ENCODE measurements around the gene SPP2. TPM values are rescaled to one million over a fixed set of nuclear protein-coding genes. Genes with fewer than 3 reads are reported as not detected.

SPP2 gene
- total and polyA plus RNA-seq, 3 donors from 2014 or later: not detected

DNA sequence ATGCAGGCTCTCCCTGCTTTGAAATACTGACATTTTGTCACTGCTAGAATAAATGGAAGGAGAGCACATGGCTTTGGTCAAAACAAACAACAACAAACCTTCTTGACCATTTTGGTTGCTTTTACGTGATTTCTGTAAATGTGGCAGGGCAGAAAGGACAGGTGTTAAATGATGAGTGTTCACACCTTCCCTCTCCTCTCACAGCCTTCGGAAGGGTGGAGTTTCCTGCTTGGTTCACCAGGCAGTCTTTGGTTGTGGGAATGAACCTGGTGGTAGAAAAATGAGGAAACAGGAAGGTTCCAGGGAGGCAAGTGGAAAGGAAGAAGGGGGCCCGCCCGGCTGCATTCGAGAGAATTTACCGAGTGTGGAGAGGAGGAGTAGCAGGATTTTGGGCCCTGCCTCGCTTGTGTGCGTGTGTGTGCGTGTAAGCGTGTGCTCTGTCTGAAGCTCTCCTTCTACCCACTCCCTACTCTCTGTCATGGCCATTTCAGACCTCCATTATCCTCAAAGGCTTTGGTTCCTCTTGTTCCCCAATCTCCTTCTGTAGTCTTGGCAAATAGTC lies 23.7 kb upstream of the SPP2 start:
- Histone ChIP-seq H3K27ac (no peak overlapping the region), H3K9me3 (no peaks in the 10 kb centered on the region), H3K27me3 (no peaks in the 10 kb centered on the region), H3K4me3 (no peak overlapping the region), H3K36me3 (ENCODE audit: low read depth, missing control alignments) (no peaks in the 10 kb centered on the region), H3K4me1 (peaks cover 3% of the 10 kb centered on the region)
- WGBS, 2 donors: 77 to 78% methylated on average over 10 of the region's 10 CpGs
- no peak for TF ChIP-seq POLR2A (IDR thresholded peaks at IDR 0.05)
- TF ChIP-seq, protein P1, sequence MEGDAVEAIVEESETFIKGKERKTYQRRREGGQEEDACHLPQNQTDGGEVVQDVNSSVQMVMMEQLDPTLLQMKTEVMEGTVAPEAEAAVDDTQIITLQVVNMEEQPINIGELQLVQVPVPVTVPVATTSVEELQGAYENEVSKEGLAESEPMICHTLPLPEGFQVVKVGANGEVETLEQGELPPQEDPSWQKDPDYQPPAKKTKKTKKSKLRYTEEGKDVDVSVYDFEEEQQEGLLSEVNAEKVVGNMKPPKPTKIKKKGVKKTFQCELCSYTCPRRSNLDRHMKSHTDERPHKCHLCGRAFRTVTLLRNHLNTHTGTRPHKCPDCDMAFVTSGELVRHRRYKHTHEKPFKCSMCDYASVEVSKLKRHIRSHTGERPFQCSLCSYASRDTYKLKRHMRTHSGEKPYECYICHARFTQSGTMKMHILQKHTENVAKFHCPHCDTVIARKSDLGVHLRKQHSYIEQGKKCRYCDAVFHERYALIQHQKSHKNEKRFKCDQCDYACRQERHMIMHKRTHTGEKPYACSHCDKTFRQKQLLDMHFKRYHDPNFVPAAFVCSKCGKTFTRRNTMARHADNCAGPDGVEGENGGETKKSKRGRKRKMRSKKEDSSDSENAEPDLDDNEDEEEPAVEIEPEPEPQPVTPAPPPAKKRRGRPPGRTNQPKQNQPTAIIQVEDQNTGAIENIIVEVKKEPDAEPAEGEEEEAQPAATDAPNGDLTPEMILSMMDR (IDR thresholded peaks at IDR 0.05): no peak
- intact Hi-C loops (cut with DNase I; ENCODE audit: low total_unique reads): no loop called here
- DNase-seq: no peak

DNA sequence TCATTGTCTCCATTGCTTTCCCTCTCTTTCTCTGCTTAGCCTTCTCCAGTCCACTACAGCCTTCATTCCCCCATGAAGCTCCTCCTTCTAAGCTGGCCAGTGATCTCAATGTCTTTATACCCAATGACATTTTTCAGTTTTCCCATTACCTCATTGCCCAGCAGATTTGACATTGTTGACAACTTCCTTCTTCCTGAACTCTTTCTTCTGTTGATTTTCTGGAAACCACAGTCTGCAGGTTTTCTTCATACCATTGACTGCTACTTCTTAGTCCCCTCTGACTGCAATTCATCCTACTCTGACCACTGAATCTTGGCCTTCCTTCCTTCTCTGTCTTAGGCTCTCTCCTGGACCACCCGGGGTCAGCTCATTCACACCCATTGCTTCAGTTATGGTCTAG lies 22.9 kb upstream of the SPP2 start:
- H3K9me3 ChIP-seq: no peaks in the 10 kb centered on the region
- no peak for TF ChIP-seq POLR2A (IDR thresholded peaks at IDR 0.05)
- TF ChIP-seq, protein P1 (IDR thresholded peaks at IDR 0.05): no peak
- H3K4me1 ChIP-seq: peaks cover 3% of the 10 kb centered on the region
- no peak overlapping the region for H3K4me3 ChIP-seq
- DNase-seq: no peak
- no peaks in the 10 kb centered on the region for H3K27me3 ChIP-seq
- H3K27ac ChIP-seq: no peak overlapping the region
- WGBS, 2 donors: 90 to 91% methylated on average over 1 of the region's 1 CpG
- intact Hi-C loops (cut with DNase I; ENCODE audit: low total_unique reads): no loop called here
- H3K36me3 ChIP-seq (ENCODE audit: low read depth, missing control alignments): no peaks in the 10 kb centered on the region

DNA sequence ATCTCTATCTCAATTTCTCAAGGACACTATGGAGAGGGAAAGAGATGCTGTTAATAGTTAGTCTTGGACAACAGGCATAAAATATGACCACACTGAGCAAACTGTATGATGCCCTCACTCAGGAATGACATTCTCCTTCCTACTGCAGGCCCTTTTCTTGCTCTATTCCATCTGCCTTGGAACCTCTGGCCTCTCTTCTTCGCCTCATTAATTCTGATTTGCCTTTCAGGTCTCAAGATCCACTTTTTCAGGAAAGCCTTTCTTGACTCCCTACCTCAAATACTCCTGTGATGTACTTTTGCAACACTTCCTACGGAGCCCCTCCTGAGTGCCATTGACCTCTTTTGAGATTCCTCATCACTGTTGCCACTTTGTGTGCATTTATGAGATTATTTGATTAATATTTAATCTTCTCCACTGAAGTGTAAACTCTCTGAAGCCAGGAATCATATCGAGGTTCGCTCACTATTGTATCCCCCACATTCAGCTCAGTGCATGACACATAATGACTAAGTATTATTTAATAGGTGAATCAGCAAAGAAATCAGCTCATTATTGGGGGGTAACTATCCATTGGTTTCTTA lies 21.3 kb upstream of the SPP2 start:
- TF ChIP-seq, protein P1 (IDR thresholded peaks at IDR 0.05): no peak
- no peak for TF ChIP-seq POLR2A (IDR thresholded peaks at IDR 0.05)
- no peaks in the 10 kb centered on the region for H3K27me3 ChIP-seq
- H3K36me3 ChIP-seq (ENCODE audit: low read depth, missing control alignments): no peaks in the 10 kb centered on the region
- H3K4me1 ChIP-seq: peaks cover 3% of the 10 kb centered on the region
- no peaks in the 10 kb centered on the region for H3K9me3 ChIP-seq
- DNase-seq: no peak
- no peak overlapping the region for H3K4me3 ChIP-seq
- H3K27ac ChIP-seq: no peak overlapping the region
- WGBS, 2 donors: 92 to 93% methylated on average over 4 of the region's 4 CpGs
- intact Hi-C loops (cut with DNase I; ENCODE audit: low total_unique reads): no loop called here

DNA sequence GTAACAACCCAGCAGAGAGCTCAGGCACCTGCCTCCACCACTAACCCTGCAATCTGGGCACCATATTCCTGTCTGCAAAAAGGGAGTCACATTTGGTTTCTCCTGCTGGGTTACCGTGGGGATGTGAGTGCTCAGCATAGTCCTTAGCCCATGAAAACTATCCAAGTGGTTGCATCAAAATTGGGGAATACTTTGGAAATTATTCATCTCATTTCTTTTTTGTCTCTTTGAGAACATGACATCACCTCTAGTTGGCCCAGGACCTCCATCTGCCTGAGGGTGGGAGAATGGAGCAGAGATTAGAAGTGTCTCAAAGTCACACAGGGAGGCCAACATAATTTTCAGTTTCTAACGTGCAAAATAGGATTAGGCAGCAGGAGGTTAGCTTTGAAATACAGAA lies 19.3 kb upstream of the SPP2 start:
- Histone ChIP-seq H3K9me3 (no peaks in the 10 kb centered on the region), H3K4me3 (no peak overlapping the region), H3K4me1 (peaks cover under 1% of the 10 kb centered on the region), H3K36me3 (ENCODE audit: low read depth, missing control alignments) (no peaks in the 10 kb centered on the region), H3K27me3 (no peaks in the 10 kb centered on the region), H3K27ac (no peak overlapping the region)
- TF ChIP-seq, protein P1 (IDR thresholded peaks at IDR 0.05): no peak
- no peak for TF ChIP-seq POLR2A (IDR thresholded peaks at IDR 0.05)
- intact Hi-C loops (cut with DNase I; ENCODE audit: low total_unique reads): no loop called here
- WGBS, 2 donors: 55 to 63% methylated on average over 2 of the region's 2 CpGs
- no peak for DNase-seq

DNA sequence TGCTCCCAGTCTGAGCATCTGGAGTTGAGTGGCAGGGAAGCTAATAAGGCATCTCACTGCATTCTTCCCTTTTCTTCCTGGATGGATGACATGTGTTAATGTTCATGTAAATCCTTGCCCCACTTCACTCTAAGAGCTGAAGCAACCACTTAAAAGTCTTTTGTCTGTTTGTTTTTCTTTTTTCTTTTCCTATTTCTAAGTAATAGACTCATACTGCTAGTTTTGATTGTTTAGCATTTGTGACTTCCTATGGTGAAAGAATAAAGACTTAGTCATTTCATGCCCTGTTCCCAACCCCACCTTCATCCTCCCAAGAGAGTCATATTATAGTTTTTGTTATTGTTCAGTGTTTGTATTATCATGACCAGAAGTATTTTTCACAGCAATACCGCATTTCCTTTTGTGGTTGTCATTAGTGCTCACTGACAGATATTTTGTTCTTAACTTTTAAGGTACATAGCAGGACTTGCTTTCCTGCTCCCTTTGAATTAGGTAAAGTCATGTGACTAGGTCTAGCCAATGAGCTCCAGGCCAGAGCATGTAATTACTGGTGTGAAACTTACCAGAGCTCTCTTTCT lies 18.1 kb upstream of the SPP2 start:
- H3K4me3 ChIP-seq: no peak overlapping the region
- no peak overlapping the region for H3K27ac ChIP-seq
- WGBS, 2 donors: 89 to 97% methylated on average over 1 of the region's 1 CpG
- H3K4me1 ChIP-seq: no peaks in the 10 kb centered on the region
- no peak for DNase-seq
- TF ChIP-seq, protein P1 (IDR thresholded peaks at IDR 0.05): no peak
- H3K9me3 ChIP-seq: no peaks in the 10 kb centered on the region
- intact Hi-C loops (cut with DNase I; ENCODE audit: low total_unique reads): no loop called here
- H3K27me3 ChIP-seq: no peaks in the 10 kb centered on the region
- H3K36me3 ChIP-seq (ENCODE audit: low read depth, missing control alignments): no peaks in the 10 kb centered on the region
